Stomach (tissue), 4 donors: ENCODE data around the gene EML4.

ENCODE experiments used
- CTCF ChIP-seq, 7 experiments: fragments of 450-650 bp in 4 of 7; fragments of 200-600 bp in 3 of 7; sonication (generic) in 3 of 7; IDR thresholded peaks; one replicate each; pipeline ENCODE4 v1.5.1; 2016 to 2019; ENCODE audit warnings: antibody characterized with exemption in 7 of 7, control low read depth in 2 of 7, mild to moderate bottlenecking in 1 of 7
- POLR2A ChIP-seq, 4 donors: fragments of 450-650 bp; IDR thresholded peaks; one replicate each; pipeline ENCODE4 v1.6.1; 2016; ENCODE audit warnings: antibody characterized with exemption in 4 of 4, control low read depth in 2 of 4, mild to moderate bottlenecking in 1 of 4, moderate library complexity in 1 of 4

GRCh38 chr2:42164971-42165370, 4.2 kb upstream of the EML4 start:
- TF ChIP-seq POLR2A (IDR thresholded peaks at IDR 0.05): no peak
- TF ChIP-seq CTCF (IDR thresholded peaks at IDR 0.05): no peak
